Mesothelial cell of epicardium (in vitro differentiated cells): ENCODE data around the gene PRSS38. TPM values are rescaled to one million over a fixed set of nuclear protein-coding genes. Genes with fewer than 3 reads are reported as not detected.

ENCODE experiments used
- DNase-seq, 2 experiments: peaks; one replicate each; pipeline ENCODE4 v3.0.0; 2021; ENCODE audit warnings: low spot score in 2 of 2; ENCODE audit not compliant: unreplicated experiment in 2 of 2
- H3K27ac Mint-ChIP-seq: 2 replicates; pipeline ENCODE4 v1.8.0; 2021; ENCODE audit warnings: mixed read lengths
- H3K27me3 Mint-ChIP-seq: 2 replicates; pipeline ENCODE4 v1.8.0; 2021; ENCODE audit warnings: low read depth, mixed read lengths
- H3K36me3 Mint-ChIP-seq: 2 replicates; pipeline ENCODE4 v1.8.0; 2021; ENCODE audit warnings: mixed read lengths
- H3K4me1 Mint-ChIP-seq: 2 replicates; pipeline ENCODE4 v1.8.0; 2021; ENCODE audit warnings: mixed read lengths
- H3K4me3 Mint-ChIP-seq: 2 replicates; pipeline ENCODE4 v1.8.0; 2021; ENCODE audit warnings: mild to moderate bottlenecking, moderate library complexity, mixed read lengths
- H3K9me3 Mint-ChIP-seq: 2 replicates; pipeline ENCODE4 v1.8.0; 2021; ENCODE audit warnings: mixed read lengths
- CTCF ChIP-seq: fragments of 200-600 bp; sonication (generic); IDR thresholded peaks from one replicate; pipeline ENCODE4 v1.5.0; 2021; ENCODE audit warnings: antibody characterized with exemption; ENCODE audit not compliant: unreplicated experiment
- total RNA-seq: library from RNA; stranded (reverse); gene quantifications from 3 replicates; pipeline ENCODE4 v1.2.1, GENCODE V29; 2021

Gene PRSS38
- total RNA-seq, 1 donor from 2014 or later, result not detected

DNA sequence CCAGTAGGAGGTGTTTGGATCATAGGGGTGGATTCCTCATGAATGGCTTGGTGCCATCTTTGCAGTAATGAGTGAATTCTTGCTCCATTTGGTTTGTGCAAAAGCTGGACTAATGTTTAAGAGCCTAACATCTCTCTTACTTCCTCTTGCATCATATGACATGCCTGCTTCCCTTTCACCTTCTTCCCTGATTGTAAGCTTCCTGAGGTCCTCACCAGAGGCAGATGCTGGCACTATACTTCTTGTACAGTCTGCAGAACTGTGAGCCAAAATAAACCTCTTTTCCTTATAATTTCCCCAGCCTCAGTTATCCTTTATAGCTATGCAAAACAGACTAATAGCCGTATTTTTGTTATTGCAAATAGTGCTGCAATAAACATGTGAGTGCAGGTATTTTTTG lies 8.1 kb downstream of the PRSS38 start:
- no peak for TF ChIP-seq CTCF
- Mint-ChIP-seq H3K27me3 (peaks cover 34% of the 10 kb centered on the region), H3K4me3 (no peak overlapping the region), H3K9me3 (peaks cover 42% of the 10 kb centered on the region), H3K4me1 (no peaks in the 10 kb centered on the region), H3K27ac (no peak overlapping the region), H3K36me3 (no peaks in the 10 kb centered on the region)
- no peak for DNase-seq

GRCh38 chr1:227824204-227824603 lies 8.7 kb downstream of the PRSS38 start:
- DNase-seq, result no peak
- no peaks in the 10 kb centered on the region for H3K4me1 Mint-ChIP-seq
- no peak for TF ChIP-seq CTCF
- H3K4me3 Mint-ChIP-seq, result no peak overlapping the region
- H3K27me3 Mint-ChIP-seq, result peaks cover 38% of the 10 kb centered on the region
- H3K36me3 Mint-ChIP-seq, result no peaks in the 10 kb centered on the region
- peaks cover 41% of the 10 kb centered on the region for H3K9me3 Mint-ChIP-seq
- H3K27ac Mint-ChIP-seq, result no peak overlapping the region

- TF ChIP-seq CTCF, result no peak
- Mint-ChIP-seq H3K4me3 (no peak overlapping the region), H3K4me1 (no peaks in the 10 kb centered on the region), H3K9me3 (peaks cover 21% of the 10 kb centered on the region), H3K27me3 (peaks cover 38% of the 10 kb centered on the region), H3K36me3 (no peaks in the 10 kb centered on the region), H3K27ac (no peak overlapping the region)
- no peak for DNase-seq
Measured at GRCh38 chr1:227828786-227829185, 13.3 kb downstream of the PRSS38 start.

DNA sequence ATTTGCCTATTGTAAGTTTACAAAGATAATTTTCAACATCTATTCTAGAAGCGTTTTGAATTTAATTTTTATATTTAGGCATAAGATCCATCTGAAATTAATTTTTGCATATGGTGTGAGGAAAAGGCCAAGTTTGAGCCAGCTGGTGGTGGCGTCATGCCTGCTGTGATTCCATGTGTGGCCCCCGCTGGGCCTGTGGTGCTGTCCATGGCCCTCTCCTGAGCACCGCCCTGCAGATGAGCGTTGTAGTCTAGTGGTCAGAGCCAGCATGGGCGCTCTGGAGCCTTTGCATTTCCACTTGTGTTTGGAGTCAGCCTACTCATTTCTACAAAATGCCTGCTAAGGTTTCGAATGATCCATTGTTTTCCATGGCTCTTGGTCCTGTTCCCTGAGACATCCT lies 22.7 kb downstream of the PRSS38 start:
- no peaks in the 10 kb centered on the region for H3K9me3 Mint-ChIP-seq
- H3K4me3 Mint-ChIP-seq, result no peak overlapping the region
- H3K36me3 Mint-ChIP-seq, result no peaks in the 10 kb centered on the region
- TF ChIP-seq CTCF, result no peak
- peaks cover 22% of the 10 kb centered on the region for H3K27me3 Mint-ChIP-seq
- H3K4me1 Mint-ChIP-seq, result no peaks in the 10 kb centered on the region
- H3K27ac Mint-ChIP-seq, result no peak overlapping the region
- no peak for DNase-seq

GRCh38 chr1:227841096-227841495 lies 25.6 kb downstream of the PRSS38 start:
- Mint-ChIP-seq H3K27ac (no peak overlapping the region), H3K9me3 (peaks cover 3% of the 10 kb centered on the region), H3K36me3 (no peaks in the 10 kb centered on the region), H3K4me3 (no peak overlapping the region), H3K27me3 (peaks cover 7% of the 10 kb centered on the region), H3K4me1 (no peaks in the 10 kb centered on the region)
- no peak for TF ChIP-seq CTCF
- no peak for DNase-seq
